ENCODE measurements around the gene BMP8A.
"Not testable (repeated sequence)": the region's sequence is repeated elsewhere in the genome, so short reads cannot be mapped to it uniquely, and the experiment has no call there.

BMP8A gene

DNA sequence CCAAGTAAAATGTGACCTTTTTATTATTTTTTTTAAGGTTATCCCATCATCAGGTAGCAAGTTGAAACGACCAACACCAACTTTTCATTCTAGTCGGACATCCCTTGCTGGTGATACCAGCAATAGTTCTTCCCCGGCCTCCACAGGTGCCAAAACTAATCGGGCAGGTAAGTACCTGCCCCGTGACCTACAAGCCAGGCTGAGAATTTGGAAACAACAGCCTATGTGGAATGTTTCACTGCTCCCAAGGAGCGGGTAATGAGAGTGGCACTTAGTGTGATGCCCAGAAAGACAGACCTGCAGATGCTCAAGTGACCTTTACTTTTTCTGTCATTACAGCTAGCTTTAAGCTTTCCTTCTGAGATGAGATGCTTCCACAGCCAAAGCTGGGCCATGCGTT, 6.9 kb upstream of the BMP8A start:
- DNase-seq: no peak

DNA sequence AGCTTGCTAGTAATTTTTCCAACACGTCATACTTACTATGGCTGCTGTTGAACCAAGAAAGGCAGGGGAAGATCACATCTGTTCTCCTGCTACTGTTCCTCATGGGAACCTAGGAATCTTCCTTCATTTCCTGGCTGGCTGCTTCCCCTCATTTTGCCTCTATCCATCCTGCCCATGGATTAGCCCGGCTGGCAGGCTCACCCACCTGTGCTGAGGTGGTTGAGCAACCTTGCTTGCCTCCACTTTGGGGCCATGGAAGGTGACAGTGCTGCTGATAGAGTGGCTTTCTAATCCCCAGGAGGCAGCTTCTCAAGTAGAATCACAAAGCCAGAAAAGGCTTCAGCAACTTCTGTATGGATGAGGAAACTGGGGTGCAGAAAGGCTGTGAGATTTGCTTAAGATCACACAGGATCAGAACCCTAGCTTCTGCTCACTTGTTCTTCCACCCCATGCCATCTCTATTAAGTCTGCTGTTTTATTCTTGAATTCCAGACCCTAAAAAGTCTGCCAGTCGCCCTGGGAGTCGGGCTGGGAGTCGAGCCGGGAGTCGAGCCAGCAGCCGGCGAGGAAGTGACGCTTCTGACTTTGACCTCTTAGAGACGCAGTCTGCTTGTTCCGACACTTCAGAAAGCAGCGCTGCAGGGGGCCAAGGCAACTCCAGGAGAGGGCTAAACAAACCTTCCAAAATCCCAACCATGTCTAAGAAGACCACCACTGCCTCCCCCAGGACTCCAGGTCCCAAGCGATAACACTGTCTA, 6.2 kb upstream of the BMP8A start:
- no peak for DNase-seq

GRCh38 chr1:39488012-39488545, 3.4 kb upstream of the BMP8A start:
- DNase-seq: no peak

DNA sequence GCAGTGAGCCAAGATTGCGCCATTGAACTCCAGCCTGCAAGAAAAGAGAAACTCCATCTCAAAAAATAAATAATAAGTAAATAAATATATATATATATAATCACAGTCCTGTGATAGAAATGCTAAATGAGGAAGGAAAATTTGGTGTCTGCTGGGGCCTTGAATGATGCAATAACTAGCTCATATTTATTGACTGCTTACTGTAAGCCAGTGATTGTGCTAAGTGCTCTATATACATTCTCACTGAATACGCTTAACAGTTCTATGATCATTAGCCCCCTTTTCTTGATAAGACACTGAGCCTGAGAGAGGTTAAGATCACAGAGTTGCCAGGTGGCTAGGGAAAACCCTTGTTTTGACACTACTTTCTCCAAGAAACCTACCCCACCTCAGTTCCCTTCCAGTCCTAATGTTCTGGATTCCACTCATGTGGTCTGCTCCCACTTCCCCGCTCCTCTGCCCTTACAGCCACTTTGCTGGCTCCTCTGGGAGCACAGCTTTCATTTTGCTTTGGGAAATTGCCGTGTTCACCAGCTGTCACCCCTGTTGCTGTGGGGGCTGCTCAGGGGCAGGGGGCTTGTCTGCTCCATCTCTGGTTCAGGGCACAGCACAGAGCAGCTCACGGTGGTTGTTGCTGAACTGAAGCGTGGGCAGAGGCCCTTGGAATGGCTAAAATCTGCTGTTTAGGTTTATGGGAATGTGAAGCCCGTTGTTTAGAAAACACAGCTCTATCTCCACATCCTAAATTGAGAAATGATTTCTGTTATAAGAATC, 2.5 kb upstream of the BMP8A start:
- DNase-seq: no peak

DNA sequence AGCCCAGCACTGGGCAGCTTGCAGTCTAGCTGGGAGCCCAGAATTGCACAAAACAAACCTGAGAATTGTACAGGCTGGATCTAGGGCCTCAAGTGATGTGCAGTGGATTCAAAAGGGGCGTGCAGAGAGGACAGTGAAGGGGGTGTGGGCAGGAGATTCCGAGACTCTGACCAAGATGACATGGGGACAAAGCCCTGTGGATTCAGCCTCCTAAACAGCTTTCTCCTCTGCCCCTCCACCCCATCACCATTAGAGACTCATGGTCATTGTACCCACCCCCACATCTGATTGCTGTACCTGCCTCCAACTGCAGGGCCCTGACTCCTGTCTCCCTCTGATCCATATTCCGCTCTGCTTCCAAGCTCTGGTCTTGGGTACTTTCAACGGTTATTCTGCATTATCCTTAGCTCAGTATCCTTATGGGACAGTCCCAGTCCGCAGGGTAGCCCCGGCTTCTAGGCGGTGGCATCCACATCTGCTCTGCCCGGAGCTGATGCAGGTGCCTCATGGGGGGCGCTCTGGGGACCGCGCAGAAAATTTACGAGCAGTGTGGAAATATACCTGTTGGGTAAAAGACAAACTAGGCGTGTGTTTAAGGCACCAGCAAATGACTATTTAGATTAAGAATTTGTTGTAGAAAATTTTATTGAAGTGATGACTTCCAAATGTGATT, 1.7 kb upstream of the BMP8A start:
- no peak for DNase-seq

DNA sequence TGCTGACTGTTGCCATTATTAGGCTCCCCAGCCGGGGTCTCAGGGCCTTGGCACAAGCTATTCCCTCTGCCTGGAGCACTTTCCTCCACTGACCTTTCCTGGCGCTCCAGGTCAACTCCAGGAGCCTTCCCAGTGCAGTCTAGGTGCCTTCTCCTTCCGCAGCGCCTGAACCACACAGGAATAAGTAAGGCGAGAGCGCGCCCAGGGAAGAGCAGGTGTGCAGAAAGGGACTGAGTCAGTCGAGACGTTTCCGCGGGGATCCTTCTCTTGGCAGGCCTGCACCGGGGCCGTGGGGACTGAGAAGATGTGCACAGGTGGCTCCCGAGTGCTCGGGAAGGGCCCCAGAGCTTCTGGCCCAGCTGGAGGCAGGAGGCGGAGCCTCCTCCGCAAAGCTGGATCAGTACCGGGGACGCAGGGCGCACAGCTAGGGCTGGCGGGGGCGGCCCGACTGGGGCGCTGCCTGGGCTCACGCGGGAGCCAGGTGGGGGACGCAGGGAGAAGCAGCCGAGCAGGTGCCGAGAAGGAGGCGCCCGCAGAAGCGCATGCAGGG, 765 bp upstream of the BMP8A start:
- DNase-seq: no peak

GRCh38 chr1:39492118-39493042, 944 bp downstream of the BMP8A start:
- not testable (repeated sequence) for DNase-seq

GRCh38 chr1:39493043-39493810, 1.8 kb downstream of the BMP8A start:
- not testable (repeated sequence) for DNase-seq

GRCh38 chr1:39494671-39495410, 3.4 kb downstream of the BMP8A start:
- DNase-seq: no peak

DNA sequence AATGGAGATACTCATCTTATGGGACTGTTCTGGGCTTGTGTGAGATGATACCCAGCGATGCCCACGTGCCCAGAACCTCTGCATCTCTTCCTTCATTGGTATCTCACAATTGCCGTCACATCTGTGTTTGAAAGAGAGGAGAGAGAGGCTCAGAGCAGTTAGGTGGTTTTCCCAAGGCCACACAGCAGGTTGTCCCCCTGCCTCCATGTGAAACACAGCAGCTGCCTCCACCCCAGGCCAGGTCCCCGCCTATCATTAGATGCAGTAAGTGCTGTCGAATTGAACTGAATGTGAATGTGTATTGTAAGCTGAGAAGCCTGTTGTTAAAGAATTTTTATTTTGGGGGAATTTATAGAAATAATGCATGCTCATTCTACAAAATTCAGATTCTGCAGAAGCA, 5.1 kb downstream of the BMP8A start:
- DNase-seq: not testable (repeated sequence)

GRCh38 chr1:39497585-39497984, 6.1 kb downstream of the BMP8A start:
- no peak for DNase-seq

DNA sequence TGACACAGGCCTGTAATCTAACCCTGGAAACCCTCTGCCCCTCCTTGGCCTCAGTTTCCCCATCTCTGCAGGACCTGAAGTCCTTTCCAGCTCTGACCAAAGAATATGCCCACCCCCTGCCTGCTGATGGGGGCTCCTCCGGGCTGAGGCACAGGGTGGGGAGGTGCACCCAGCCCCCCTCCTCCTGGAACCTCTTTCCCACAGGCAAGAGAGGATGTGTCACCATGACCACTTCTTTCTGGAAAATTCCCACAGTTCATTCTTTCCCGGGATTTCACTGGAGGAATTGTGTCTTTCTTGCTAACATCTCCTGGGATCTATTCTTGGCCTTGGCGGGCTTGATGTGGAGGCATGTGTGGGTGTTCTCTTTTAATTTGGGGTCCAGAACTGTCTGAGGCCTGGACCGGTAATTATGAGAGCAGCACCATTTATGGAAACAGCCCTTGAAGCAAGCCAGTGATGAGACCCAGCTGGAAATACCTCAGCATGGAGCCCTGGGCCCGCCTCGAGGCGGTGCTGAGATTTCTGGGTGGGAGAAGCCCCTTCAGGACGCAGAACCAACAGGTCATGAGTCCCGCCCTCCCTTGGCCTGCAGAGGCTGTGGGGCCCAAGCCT, 6.8 kb downstream of the BMP8A start:
- DNase-seq: not testable (repeated sequence)

- DNase-seq: not testable (repeated sequence)
Measured at GRCh38 chr1:39498821-39499220, 7.4 kb downstream of the BMP8A start.

DNA sequence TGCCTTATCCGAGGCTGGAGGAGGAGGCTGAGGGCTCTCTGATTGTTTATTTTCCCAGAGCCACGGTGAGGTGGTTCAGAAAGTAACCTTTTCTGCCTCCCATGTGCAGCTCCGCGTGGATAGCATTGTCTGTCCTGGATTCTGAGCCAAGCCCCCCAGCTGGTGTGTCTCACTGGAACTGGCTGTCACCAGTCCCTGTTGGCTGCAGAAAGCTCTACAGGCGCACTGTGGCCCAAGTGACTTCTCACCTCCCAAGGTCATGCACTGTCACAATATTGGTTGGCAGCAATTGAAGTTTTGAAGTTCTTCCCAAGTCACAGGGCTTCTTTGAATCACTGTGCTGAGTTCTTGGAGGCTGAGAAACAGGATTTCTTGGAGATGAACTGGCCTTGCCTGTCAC, 8.2 kb downstream of the BMP8A start:
- DNase-seq: no peak

- DNase-seq: no peak
Measured at GRCh38 chr1:39500862-39501389, 9.5 kb downstream of the BMP8A start.

DNA sequence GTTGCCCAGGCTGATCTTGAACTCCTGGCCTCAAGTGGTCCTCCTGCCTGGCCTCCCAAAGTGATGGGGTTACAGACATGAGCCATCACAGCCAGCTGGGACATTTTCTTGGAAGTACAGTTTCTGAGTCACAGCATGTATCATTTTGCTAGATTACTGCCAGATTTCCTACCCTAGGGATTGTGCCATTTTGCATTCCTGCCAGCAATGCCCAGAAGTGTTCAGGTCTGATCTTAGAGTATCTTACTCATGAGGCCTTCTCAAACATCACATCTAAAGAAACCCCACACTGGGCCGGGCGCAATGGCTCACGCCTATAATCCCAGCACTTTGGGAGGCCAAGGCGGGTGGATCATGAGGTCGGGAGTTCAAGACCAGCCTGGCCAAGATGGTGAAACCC, 10.2 kb downstream of the BMP8A start:
- no peak for DNase-seq

DNA sequence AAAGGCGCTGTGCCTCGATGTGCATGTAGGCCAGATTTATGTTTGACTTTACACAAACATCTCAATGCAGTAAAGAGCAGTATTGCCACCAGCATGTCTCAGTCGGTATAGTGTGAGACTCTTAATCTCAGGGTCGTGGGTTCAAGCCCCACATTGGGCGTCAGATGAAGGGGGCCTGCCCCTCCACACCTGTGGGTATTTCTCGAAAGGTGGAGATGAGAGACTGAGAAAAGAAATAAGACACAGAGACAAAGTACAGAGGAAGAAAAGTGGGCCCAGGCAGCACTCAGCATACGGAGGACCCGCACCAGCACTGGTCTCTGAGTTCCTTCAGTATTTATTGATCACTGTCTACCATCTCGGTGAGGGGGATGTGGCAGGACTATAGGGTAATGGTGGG, 13.0 kb downstream of the BMP8A start:
- DNase-seq: not testable (repeated sequence)

- DNase-seq: no peak
Measured at GRCh38 chr1:39505289-39505688, 13.9 kb downstream of the BMP8A start.

GRCh38 chr1:39507230-39507928, 15.9 kb downstream of the BMP8A start:
- DNase-seq: no peak
